ENCODE measurements around the gene HNF1B.

- TF ChIP-seq CTCF (IDR thresholded peaks at IDR 0.05) (no peak), POLR2AphosphoS5 (IDR thresholded peaks at IDR 0.05) (no peak), POLR2A (IDR thresholded peaks at IDR 0.05) (no peak)
Observed at GRCh38 chr17:37732316-37732715, 12.5 kb downstream of the HNF1B start.
